Parathyroid adenoma (tissue), 2 donors: Measurements from ENCODE around the gene FUT3.
"Not testable (repeated sequence)": the region's sequence is repeated elsewhere in the genome, so short reads cannot be mapped to it uniquely, and the experiment has no call there.

Source experiments
- H2AFZ ChIP-seq: fragments of 300-600 bp; sonication (generic); one replicate; pipeline ENCODE4 v1.7.0; 2017; ENCODE audit warnings: antibody characterized with exemption, mild to moderate bottlenecking
- H3K27ac ChIP-seq: fragments of 300-600 bp; sonication (generic); one replicate; pipeline ENCODE4 v1.7.0; 2017
- H3K27me3 ChIP-seq: fragments of 300-600 bp; sonication (generic); one replicate; pipeline ENCODE4 v1.7.0; 2017; ENCODE audit warnings: low read length; ENCODE audit not compliant: control insufficient read depth, insufficient read depth
- H3K36me3 ChIP-seq: fragments of 300-600 bp; sonication (generic); one replicate; pipeline ENCODE4 v1.7.0; 2017; ENCODE audit warnings: low read length; ENCODE audit not compliant: control insufficient read depth, insufficient read depth
- H3K4me1 ChIP-seq: fragments of 300-600 bp; sonication (generic); one replicate; pipeline ENCODE4 v1.7.0; 2017; ENCODE audit warnings: control low read depth
- H3K4me2 ChIP-seq: fragments of 300-600 bp; sonication (generic); one replicate; pipeline ENCODE4 v1.7.0; 2017; ENCODE audit warnings: low read length
- H3K4me3 ChIP-seq: fragments of 300-600 bp; sonication (generic); one replicate; pipeline ENCODE4 v1.7.0; 2017; ENCODE audit warnings: low read depth, low read length
- H3K79me2 ChIP-seq: fragments of 300-600 bp; sonication (generic); one replicate; pipeline ENCODE4 v1.7.0; 2017; ENCODE audit warnings: control low read depth
- H3K9ac ChIP-seq: fragments of 300-600 bp; sonication (generic); one replicate; pipeline ENCODE4 v1.7.0; 2017; ENCODE audit warnings: mild to moderate bottlenecking
- H3K9me3 ChIP-seq: fragments of 300-600 bp; sonication (generic); one replicate; pipeline ENCODE4 v1.7.0; 2017; ENCODE audit warnings: low read length; ENCODE audit not compliant: control insufficient read depth
- CTCF ChIP-seq: fragments of 300-600 bp; sonication (generic); IDR thresholded peaks from one replicate; pipeline ENCODE4 v1.7.0; 2017; ENCODE audit warnings: antibody characterized with exemption, mild to moderate bottlenecking
- donor health status: primary hyperparathyroidism.

Gene FUT3

DNA sequence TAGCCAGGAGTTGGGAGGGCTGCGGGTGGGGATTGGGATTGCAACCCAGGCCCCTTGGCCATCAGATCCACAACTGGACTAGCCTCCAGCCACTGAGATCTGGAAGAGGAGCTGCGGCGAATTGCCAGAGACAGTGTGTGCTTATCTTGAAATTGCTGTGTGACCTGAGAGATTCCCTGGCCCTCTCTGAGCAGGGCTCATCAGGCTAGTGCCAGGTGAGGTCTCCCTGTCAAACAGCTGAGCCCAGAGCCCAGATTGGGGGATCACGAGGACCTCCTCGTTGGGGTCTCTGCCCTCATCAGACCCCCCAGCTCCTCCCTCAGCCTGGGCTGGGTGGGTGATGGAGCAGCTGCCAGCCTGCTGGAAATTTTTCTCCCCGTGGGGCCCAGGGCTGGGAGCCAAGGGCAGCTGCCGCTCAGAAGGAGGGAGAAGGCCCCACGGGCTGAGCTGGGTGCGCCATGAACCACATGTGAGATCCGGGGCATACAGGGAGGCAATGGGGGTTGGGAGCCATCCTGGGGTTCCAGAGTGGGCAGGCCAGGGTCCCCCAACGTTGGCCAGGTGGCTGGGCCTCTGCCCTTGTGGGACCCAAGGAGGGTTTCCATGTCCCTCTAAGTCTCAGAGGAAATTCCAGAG lies 11.9 kb upstream of the FUT3 start:
- H3K36me3 ChIP-seq: no peaks in the 10 kb centered on the region
- no peak overlapping the region for H2AFZ ChIP-seq
- no peak overlapping the region for H3K27ac ChIP-seq
- no peaks in the 10 kb centered on the region for H3K27me3 ChIP-seq
- no peaks in the 10 kb centered on the region for H3K9me3 ChIP-seq
- no peak overlapping the region for H3K9ac ChIP-seq
- no peak overlapping the region for H3K4me2 ChIP-seq
- H3K79me2 ChIP-seq: no peaks in the 10 kb centered on the region
- H3K4me3 ChIP-seq: no peak overlapping the region
- no peak for TF ChIP-seq CTCF
- H3K4me1 ChIP-seq: no peaks in the 10 kb centered on the region

- no peaks in the 10 kb centered on the region for H3K79me2 ChIP-seq
- H3K4me2 ChIP-seq: no peak overlapping the region
- H3K9me3 ChIP-seq: no peaks in the 10 kb centered on the region
- no peak overlapping the region for H3K4me3 ChIP-seq
- no peaks in the 10 kb centered on the region for H3K4me1 ChIP-seq
- no peak overlapping the region for H2AFZ ChIP-seq
- H3K27ac ChIP-seq: no peak overlapping the region
- no peak overlapping the region for H3K9ac ChIP-seq
- H3K27me3 ChIP-seq: no peaks in the 10 kb centered on the region
- no peak for TF ChIP-seq CTCF
- H3K36me3 ChIP-seq: no peaks in the 10 kb centered on the region
These were observed 6.2 kb upstream of the FUT3 start for GRCh38 chr19:5857203-5858081.

DNA sequence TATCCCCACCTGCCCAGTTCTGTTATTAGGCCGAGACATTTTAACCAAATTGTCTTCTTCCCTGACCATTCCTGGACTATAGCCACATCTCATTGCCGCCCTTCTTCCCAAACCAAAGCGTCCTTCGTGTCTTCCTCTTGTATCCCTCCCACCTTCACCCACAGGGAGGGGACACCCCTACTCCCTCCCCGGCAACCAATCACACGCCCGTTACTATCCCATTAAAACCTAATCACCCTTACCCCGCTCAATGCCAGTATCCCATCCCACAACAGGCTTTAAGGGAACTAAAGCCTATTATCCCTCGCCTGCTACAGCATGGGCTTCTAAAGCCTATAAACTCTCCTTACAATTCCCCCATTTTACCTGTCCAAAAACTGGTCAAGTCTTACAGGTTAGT lies 3.9 kb upstream of the FUT3 start:
- not testable (repeated sequence) for H3K4me1 ChIP-seq, H3K27me3 ChIP-seq, H3K9ac ChIP-seq, H3K4me2 ChIP-seq, H3K4me3 ChIP-seq, H3K27ac ChIP-seq, H3K9me3 ChIP-seq, H3K79me2 ChIP-seq, H3K36me3 ChIP-seq, H2AFZ ChIP-seq

DNA sequence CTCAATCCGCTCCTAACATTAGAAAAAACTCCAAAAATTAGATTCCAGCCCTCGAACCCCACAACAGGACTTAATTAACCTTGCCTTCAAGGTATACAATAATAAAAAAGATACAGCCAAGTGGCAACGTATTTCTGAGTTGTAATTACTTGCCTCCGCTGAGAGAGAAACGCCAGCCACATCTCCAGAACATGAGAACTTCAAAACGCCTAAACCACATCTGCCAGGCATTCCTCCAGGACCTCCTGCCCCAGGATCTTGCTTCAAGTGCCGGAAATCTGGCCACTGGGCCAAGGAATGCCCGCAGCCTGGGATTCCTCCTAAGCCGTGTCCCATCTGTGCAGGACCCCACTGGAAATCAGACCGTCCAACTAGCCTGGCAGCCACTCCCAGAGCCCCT lies 2.9 kb upstream of the FUT3 start:
- not testable (repeated sequence) for H3K79me2 ChIP-seq, H3K9ac ChIP-seq, H3K27me3 ChIP-seq, H2AFZ ChIP-seq, H3K4me1 ChIP-seq, H3K36me3 ChIP-seq, H3K9me3 ChIP-seq, H3K4me3 ChIP-seq, H3K27ac ChIP-seq, H3K4me2 ChIP-seq

- Histone ChIP-seq H3K9me3 (no peaks in the 10 kb centered on the region), H3K79me2 (no peaks in the 10 kb centered on the region), H3K4me1 (no peaks in the 10 kb centered on the region), H3K4me2 (no peak overlapping the region), H3K4me3 (no peak overlapping the region), H3K27me3 (no peaks in the 10 kb centered on the region), H2AFZ (no peak overlapping the region), H3K9ac (no peak overlapping the region), H3K36me3 (no peaks in the 10 kb centered on the region), H3K27ac (no peak overlapping the region)
- no peak for TF ChIP-seq CTCF
These were observed 431 bp downstream of the FUT3 start for GRCh38 chr19:5850743-5851293.
